ENCODE results near the gene KRT15.

GRCh38 chr17:41505007-41505808, 13.5 kb downstream of the KRT15 start, which contains the start of gene KRT13:
- TF ChIP-seq CDX4 (CRISPR knock-in tag; IDR thresholded peaks at IDR 0.05; ENCODE audit: borderline replicate concordance), result no peak
- no peak for TF ChIP-seq CTCF (IDR thresholded peaks at IDR 0.05)
- no peak for TF ChIP-seq E2F1 (CRISPR knock-in tag; IDR thresholded peaks at IDR 0.05)
- no peak for TF ChIP-seq RORB (CRISPR knock-in tag; IDR thresholded peaks at IDR 0.05)
- TF ChIP-seq ESRRA (CRISPR knock-in tag; IDR thresholded peaks at IDR 0.05; ENCODE audit: borderline replicate concordance), result no peak

Data from WTC11 (cell line).